Measurements from ENCODE around the gene MMRN2.

DNA sequence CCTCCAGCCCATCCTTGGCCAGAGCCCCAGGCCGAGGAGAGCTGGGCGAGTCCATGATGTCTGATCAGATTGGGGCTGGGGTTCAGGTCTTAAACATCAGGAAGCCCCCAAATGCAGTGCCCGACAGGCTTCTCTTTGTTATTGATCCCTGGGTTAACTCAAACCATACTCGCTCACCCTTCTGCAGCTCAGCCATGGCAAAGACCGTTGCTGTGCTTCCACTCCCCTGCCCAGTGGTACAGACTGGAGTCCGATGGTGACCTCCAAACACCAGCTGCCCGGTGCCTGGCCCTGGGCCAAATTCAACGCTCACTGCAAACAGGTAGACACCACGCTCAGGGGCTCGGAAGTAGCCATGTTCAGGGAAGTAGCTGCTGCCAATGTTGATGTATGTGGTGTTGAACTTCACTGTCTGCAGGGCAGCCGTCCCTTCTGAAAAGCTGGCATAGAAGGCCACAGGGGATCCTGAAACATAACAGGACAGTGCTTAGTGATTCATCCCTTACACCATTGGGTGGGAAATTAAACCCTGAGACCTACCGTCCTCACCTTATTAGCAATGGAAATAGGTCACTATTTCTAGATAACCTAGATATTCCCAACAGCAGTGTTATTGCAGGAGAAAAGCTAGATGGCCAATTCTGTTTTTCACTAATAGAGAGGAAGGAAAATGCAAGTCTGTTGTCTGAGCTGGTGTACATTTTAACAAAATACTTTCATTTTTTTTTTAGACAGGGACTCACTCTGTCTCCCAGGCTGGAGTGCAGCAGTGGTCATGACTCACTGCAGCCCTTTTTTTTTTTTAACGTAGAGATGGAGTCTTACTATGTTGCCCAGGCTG lies 20.5 kb downstream of the MMRN2 start:
- no peak for TF ChIP-seq CTCF (IDR thresholded peaks at IDR 0.05)
- no peak for TF ChIP-seq POLR2A (IDR thresholded peaks at IDR 0.05)

Data from body of pancreas (tissue), 4 donors.